ENCODE measurements around the gene KCTD5. TPM values are rescaled to one million over a fixed set of nuclear protein-coding genes. Genes with fewer than 3 reads are reported as not detected.

The KCTD5 gene
- total and polyA plus RNA-seq, 10 of the 15 experiments (the other 5 are each of a cell fraction or from before 2014, with no cell fraction given): 0.58 to 56.4 (median 37.3) TPM

DNA sequence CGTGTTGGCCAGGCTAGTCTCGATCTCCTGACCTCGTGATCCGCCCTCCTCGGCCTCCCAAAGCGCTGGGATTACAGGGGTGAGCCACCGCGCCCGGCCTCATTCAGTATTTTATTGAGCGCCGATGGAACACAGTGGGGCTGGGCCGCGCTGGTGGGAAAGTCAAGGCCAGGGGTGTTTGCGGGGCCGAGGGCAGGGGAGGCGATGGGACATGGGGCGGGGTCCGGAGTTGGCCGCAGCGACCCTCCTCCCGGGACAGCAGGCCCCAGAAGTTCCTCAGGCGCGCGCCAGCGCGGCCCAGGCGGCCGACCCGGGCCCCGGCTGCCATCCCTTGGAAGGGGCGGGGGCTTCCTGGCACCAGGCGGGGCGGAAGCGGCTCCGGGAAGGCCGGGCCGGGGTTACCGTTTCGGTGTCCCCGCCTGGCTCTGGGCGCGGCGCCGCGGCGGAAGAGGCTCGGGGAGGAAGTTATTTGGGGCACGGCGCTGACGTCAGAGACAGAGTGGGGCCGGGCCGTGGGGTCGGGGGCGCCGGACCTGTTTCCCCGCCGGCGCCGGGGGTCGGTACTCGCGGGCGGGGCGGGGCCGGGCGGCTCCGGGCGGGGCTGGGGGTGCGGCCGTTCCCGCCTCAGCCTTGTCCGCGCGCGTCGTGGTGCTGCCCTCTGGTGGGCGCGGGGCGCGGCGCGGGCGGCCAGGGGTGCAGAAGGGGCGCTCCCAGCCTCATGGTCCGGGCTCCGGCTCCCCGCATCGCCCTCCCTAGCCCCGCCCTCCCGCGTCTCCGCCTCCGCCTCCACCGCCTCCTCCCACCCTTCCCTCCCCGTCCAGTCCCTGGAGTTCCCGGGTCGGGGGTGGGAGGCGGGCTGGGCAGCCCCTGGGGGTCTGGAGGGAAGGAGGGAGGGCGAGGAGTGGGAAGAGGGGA lies 38.7 kb downstream of the KCTD5 start (continued):
- no peak for TF ChIP-seq BRCA1 (IDR thresholded peaks at IDR 0.05; ENCODE audit: low read depth, low read length)
- TF ChIP-seq PML (IDR thresholded peaks at IDR 0.05; ENCODE audit: low read length): no peak
- TF ChIP-seq CBX5 (IDR thresholded peaks at IDR 0.05; ENCODE audit: low read depth): no peak
- TF ChIP-seq POLR2A (IDR thresholded peaks at IDR 0.05; ENCODE audit: low read depth, low read length): peak; percentile 73
- TF ChIP-seq, protein P1, sequence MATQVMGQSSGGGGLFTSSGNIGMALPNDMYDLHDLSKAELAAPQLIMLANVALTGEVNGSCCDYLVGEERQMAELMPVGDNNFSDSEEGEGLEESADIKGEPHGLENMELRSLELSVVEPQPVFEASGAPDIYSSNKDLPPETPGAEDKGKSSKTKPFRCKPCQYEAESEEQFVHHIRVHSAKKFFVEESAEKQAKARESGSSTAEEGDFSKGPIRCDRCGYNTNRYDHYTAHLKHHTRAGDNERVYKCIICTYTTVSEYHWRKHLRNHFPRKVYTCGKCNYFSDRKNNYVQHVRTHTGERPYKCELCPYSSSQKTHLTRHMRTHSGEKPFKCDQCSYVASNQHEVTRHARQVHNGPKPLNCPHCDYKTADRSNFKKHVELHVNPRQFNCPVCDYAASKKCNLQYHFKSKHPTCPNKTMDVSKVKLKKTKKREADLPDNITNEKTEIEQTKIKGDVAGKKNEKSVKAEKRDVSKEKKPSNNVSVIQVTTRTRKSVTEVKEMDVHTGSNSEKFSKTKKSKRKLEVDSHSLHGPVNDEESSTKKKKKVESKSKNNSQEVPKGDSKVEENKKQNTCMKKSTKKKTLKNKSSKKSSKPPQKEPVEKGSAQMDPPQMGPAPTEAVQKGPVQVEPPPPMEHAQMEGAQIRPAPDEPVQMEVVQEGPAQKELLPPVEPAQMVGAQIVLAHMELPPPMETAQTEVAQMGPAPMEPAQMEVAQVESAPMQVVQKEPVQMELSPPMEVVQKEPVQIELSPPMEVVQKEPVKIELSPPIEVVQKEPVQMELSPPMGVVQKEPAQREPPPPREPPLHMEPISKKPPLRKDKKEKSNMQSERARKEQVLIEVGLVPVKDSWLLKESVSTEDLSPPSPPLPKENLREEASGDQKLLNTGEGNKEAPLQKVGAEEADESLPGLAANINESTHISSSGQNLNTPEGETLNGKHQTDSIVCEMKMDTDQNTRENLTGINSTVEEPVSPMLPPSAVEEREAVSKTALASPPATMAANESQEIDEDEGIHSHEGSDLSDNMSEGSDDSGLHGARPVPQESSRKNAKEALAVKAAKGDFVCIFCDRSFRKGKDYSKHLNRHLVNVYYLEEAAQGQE (IDR thresholded peaks at IDR 0.05; ENCODE audit: low read depth, low read length): no peak
- TF ChIP-seq TCF7 (IDR thresholded peaks at IDR 0.05; ENCODE audit: borderline replicate concordance): no peak
- no peak for TF ChIP-seq ZBED1 (IDR thresholded peaks at IDR 0.05; ENCODE audit: borderline replicate concordance)
- peak; percentile 41; the same call in 1 of the 2 replicates for TF ChIP-seq SMC3 (IDR thresholded peaks at IDR 0.05; ENCODE audit: borderline replicate concordance, low read length)
- TF ChIP-seq, protein P2, sequence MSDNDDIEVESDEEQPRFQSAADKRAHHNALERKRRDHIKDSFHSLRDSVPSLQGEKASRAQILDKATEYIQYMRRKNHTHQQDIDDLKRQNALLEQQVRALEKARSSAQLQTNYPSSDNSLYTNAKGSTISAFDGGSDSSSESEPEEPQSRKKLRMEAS (IDR thresholded peaks at IDR 0.05; ENCODE audit: low read depth, low read length): 0 out of 2 replicates have a peak, but pooled peaks have one; percentile 44
- TF ChIP-seq, protein P3, sequence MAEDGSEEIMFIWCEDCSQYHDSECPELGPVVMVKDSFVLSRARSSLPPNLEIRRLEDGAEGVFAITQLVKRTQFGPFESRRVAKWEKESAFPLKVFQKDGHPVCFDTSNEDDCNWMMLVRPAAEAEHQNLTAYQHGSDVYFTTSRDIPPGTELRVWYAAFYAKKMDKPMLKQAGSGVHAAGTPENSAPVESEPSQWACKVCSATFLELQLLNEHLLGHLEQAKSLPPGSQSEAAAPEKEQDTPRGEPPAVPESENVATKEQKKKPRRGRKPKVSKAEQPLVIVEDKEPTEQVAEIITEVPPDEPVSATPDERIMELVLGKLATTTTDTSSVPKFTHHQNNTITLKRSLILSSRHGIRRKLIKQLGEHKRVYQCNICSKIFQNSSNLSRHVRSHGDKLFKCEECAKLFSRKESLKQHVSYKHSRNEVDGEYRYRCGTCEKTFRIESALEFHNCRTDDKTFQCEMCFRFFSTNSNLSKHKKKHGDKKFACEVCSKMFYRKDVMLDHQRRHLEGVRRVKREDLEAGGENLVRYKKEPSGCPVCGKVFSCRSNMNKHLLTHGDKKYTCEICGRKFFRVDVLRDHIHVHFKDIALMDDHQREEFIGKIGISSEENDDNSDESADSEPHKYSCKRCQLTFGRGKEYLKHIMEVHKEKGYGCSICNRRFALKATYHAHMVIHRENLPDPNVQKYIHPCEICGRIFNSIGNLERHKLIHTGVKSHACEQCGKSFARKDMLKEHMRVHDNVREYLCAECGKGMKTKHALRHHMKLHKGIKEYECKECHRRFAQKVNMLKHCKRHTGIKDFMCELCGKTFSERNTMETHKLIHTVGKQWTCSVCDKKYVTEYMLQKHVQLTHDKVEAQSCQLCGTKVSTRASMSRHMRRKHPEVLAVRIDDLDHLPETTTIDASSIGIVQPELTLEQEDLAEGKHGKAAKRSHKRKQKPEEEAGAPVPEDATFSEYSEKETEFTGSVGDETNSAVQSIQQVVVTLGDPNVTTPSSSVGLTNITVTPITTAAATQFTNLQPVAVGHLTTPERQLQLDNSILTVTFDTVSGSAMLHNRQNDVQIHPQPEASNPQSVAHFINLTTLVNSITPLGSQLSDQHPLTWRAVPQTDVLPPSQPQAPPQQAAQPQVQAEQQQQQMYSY (CRISPR knock-in tag; IDR thresholded peaks at IDR 0.05): no peak
- no peak for TF ChIP-seq BACH1 (IDR thresholded peaks at IDR 0.05; ENCODE audit: borderline replicate concordance)
- TF ChIP-seq BMI1 (IDR thresholded peaks at IDR 0.05; ENCODE audit: borderline replicate concordance): no peak
- TF ChIP-seq, protein P4, sequence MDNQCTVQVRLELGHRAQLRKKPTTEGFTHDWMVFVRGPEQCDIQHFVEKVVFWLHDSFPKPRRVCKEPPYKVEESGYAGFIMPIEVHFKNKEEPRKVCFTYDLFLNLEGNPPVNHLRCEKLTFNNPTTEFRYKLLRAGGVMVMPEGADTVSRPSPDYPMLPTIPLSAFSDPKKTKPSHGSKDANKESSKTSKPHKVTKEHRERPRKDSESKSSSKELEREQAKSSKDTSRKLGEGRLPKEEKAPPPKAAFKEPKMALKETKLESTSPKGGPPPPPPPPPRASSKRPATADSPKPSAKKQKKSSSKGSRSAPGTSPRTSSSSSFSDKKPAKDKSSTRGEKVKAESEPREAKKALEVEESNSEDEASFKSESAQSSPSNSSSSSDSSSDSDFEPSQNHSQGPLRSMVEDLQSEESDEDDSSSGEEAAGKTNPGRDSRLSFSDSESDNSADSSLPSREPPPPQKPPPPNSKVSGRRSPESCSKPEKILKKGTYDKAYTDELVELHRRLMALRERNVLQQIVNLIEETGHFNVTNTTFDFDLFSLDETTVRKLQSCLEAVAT (IDR thresholded peaks at IDR 0.05): no peak
- TF ChIP-seq, protein P5, sequence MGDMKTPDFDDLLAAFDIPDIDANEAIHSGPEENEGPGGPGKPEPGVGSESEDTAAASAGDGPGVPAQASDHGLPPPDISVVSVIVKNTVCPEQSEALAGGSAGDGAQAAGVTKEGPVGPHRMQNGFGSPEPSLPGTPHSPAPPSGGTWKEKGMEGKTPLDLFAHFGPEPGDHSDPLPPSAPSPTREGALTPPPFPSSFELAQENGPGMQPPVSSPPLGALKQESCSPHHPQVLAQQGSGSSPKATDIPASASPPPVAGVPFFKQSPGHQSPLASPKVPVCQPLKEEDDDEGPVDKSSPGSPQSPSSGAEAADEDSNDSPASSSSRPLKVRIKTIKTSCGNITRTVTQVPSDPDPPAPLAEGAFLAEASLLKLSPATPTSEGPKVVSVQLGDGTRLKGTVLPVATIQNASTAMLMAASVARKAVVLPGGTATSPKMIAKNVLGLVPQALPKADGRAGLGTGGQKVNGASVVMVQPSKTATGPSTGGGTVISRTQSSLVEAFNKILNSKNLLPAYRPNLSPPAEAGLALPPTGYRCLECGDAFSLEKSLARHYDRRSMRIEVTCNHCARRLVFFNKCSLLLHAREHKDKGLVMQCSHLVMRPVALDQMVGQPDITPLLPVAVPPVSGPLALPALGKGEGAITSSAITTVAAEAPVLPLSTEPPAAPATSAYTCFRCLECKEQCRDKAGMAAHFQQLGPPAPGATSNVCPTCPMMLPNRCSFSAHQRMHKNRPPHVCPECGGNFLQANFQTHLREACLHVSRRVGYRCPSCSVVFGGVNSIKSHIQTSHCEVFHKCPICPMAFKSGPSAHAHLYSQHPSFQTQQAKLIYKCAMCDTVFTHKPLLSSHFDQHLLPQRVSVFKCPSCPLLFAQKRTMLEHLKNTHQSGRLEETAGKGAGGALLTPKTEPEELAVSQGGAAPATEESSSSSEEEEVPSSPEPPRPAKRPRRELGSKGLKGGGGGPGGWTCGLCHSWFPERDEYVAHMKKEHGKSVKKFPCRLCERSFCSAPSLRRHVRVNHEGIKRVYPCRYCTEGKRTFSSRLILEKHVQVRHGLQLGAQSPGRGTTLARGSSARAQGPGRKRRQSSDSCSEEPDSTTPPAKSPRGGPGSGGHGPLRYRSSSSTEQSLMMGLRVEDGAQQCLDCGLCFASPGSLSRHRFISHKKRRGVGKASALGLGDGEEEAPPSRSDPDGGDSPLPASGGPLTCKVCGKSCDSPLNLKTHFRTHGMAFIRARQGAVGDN (IDR thresholded peaks at IDR 0.05): peak; percentile 62; the same call in 1 of the 2 replicates
- TF ChIP-seq LARP7 (IDR thresholded peaks at IDR 0.05): peak; percentile 53; the same call in 1 of the 2 replicates
- 0 out of 2 replicates have a peak, but pooled peaks have one; percentile 28 for TF ChIP-seq TCF12 (IDR thresholded peaks at IDR 0.05; ENCODE audit: low read depth, low read length)
- TF ChIP-seq BCL11A (IDR thresholded peaks at IDR 0.05; ENCODE audit: low read depth, low read length): no peak

All from GM12878 (cell line).